AG10803 (cell line): ENCODE measurements around the gene MDFIC.

Experiments used
- DNase-seq: peaks from one replicate; pipeline ENCODE4 v3.0.0; 2010; ENCODE audit warnings: low read depth
- H3K4me3 ChIP-seq: 2 replicates; pipeline ENCODE4 v1.5.1; 2011; ENCODE audit warnings: mild to moderate bottlenecking, low read length, control low read depth
- TF ChIP-seq, protein P1 (sequence below): conservative IDR thresholded peaks from 2 replicates; pipeline ENCODE4 v1.5.1; 2011; ENCODE audit warnings: mild to moderate bottlenecking, low read length, control low read depth, inconsistent platforms

Gene MDFIC

DNA sequence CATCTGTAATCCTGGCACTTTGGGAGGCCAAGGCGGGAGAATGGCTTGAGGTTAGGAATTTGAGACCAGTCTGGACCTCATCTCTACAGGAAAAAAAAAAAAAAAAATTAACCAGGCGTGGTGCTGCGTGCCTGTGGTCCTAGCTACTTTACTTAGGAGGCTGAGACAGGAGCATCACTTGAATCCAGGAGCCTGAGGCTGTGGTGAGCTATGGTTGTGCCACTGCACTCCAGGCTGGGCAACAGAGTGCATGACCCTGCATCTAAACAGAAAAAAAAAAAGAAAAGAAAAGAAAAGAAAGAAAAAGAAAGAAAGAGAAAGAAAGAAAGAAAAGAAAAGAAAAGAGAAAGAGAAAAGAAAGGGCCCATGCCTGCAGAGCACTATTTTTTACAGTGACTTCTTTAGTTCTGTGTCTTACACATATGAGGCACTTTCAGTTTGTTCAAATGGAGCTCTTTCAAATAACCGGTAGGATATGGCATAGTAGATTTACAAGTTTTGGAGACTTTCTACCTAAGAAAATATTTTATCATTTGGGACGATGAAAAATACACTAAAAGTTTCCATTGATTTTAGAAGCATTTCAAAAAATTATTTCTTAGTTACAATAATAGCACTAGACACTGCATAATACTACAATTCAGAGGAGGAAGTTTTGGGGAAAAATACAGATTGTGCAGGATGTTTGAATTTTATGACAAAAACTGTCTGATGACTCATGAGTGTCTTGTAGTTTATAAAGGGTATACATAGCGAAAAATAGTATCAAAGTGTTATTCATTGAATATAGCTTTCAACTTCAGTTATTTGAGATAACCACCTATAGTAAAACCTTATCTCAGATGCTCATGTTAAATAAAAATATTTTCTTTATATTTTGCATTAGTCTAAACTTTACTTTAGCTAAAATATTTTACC, 75.9 kb downstream of the MDFIC start:
- TF ChIP-seq, protein P1, sequence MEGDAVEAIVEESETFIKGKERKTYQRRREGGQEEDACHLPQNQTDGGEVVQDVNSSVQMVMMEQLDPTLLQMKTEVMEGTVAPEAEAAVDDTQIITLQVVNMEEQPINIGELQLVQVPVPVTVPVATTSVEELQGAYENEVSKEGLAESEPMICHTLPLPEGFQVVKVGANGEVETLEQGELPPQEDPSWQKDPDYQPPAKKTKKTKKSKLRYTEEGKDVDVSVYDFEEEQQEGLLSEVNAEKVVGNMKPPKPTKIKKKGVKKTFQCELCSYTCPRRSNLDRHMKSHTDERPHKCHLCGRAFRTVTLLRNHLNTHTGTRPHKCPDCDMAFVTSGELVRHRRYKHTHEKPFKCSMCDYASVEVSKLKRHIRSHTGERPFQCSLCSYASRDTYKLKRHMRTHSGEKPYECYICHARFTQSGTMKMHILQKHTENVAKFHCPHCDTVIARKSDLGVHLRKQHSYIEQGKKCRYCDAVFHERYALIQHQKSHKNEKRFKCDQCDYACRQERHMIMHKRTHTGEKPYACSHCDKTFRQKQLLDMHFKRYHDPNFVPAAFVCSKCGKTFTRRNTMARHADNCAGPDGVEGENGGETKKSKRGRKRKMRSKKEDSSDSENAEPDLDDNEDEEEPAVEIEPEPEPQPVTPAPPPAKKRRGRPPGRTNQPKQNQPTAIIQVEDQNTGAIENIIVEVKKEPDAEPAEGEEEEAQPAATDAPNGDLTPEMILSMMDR = no peak
- no peak for DNase-seq
- H3K4me3 ChIP-seq = no peak overlapping the region

DNA sequence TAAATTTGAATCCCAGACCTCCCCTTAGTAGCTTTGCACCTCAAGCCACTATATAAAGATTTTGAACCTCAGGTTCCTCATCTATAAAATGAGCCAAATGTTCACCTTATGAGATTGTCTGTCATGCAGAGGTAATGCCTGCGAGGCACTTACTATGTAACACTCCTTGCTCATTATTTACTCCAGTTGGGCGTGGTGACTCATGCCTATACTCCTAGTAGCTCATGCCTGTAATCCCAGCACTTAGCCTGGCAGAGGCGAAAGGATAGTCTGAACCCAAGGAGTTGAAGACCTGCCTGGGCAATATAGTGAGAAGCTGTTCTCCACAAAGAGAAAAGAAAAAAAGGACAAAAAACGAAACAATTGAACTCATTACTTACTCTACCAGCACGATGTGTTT, 82.2 kb downstream of the MDFIC start:
- no peak overlapping the region for H3K4me3 ChIP-seq
- TF ChIP-seq, protein P1 = no peak
- no peak for DNase-seq

DNA sequence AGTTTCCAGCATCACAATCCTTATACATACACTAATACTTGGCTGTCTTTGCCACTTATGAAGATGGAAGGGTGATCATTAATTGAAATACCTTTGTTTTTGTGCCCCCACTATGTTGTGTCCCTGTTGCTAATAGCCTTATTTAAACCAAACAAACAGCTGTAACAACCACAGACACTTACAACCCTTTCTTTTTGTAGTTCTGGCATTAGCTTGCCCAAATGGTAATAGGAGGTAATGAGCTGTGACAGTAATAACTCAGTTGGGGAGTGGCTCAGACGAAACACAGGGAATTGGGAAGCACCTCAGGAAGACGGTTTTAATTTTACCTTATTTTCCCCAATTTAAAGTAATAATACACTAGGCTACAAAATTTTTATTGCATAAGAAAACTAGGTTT, 83.4 kb downstream of the MDFIC start:
- DNase-seq = no peak
- TF ChIP-seq, protein P1 = no peak
- no peak overlapping the region for H3K4me3 ChIP-seq

DNA sequence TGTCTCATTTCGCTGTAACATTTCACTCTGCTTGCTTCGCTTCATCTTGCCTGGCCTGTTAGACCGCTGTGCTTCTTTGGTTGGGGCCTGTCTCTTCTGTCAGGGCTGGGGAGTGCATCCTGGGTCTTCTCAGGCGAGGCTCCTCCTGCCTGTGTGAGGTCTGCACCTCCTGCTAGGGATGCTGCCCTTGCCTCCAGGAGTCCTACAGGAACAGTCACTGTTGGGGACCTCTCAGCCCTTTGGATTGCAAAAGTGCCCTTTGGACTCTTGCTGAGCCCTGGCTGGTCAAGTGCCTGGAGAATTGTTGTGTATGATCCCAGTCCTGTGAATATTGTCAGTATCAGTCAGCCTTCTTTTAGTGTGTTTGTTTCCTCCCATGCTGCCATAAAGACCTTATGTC, 84.1 kb downstream of the MDFIC start:
- H3K4me3 ChIP-seq = no peak overlapping the region
- TF ChIP-seq, protein P1 = no peak
- DNase-seq = no peak

DNA sequence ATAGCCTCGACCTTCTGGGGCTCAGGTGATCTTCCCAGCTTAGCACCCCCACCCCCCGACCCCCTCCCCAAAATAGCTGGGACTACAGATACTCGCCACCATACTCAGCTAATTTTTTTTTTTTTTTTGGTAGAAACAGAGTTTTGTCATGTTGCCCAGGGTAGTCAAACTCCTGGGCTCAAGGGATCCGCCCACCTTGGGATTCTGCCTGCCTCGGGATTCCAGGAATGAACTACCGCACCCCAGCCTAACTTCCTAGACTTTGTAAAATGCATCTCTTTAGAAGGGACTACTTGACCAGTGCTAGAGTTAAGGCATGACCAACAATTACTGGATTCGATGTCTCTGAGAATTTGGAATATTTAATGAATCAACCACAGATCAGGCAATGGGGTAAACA, 85.9 kb downstream of the MDFIC start:
- DNase-seq = no peak
- H3K4me3 ChIP-seq = no peak overlapping the region
- TF ChIP-seq, protein P1 = no peak

DNA sequence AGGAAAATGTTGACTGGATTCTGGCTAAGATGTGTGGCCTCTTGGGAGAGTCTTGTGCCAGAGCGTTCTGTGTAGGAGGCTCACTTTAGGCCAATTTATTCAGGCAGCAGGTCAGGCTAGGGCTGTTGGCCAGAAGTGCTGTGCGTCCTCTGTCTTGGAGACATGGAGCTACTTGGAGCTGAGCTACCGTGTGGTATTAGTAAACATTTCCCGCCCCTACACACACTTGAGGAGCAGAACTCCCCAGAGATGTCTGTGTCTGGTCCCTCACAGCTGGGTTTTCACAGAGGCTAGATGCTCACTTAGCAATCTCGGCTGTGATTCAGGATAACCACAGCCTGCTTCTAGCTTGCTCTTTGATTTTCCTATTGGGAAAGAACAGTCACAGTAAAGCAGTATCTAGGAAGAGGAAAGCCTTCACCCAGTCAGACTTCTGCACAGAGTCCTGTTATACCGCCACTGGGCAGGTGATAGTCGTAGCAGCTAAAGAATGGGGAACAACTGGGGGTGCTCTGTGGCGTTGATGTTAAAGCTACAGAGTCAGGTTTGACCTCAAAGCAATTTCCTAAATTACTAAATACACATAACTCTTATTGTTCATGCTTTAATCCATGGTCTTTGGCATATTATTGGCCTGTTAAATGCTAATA, 86.7 kb downstream of the MDFIC start:
- DNase-seq = peak; percentile 90
- no peak overlapping the region for H3K4me3 ChIP-seq
- TF ChIP-seq, protein P1 = no peak

DNA sequence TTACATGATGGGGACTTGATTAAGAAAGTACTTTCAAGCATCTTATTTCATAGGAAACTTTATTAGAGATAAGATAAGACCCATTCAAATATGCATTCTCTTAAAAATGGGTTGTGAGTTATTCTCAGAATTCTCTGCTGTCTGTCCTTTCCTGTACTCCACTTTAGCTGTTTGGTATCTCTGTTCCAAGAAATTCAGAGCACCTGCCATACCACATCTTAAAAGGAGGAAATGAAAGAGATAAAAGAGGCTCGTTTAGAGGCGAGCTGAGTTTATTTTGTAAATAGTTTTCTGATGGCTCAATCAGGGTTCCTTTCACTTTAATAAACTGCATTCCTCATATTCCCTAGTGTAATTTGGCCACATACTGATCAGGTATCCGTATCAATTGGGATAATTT, 87.2 kb downstream of the MDFIC start:
- H3K4me3 ChIP-seq = no peak overlapping the region
- TF ChIP-seq, protein P1 = no peak
- no peak for DNase-seq
